AG04449 (cell line): ENCODE measurements around the gene CFAP410.

Experiments used
- CTCF ChIA-PET: fragments of 350-600 bp; formaldehyde crosslinking; extraction: SDS; loops from one replicate; lab custom pipeline; 2021; ENCODE audit warnings: antibody characterized with exemption; lab: Yijun Ruan, JAX
- POLR2A ChIA-PET: fragments of 400-600, 350-600 bp; formaldehyde crosslinking; extraction: SDS; loops from one replicate; lab custom pipeline; 2020; ENCODE audit warnings: antibody characterized with exemption, inconsistent platforms; lab: Yijun Ruan, JAX
- DNase-seq: peaks from one replicate; pipeline ENCODE4 v3.0.0-alpha.2; 2010; ENCODE audit warnings: low read depth, low spot score
- H3K4me3 ChIP-seq: 2 replicates; pipeline ENCODE4 v1.5.1; 2011; ENCODE audit warnings: low read depth, mild to moderate bottlenecking, control low read depth, low read length
- TF ChIP-seq, protein P1 (sequence below): IDR thresholded peaks from one replicate; pipeline ENCODE4 v1.5.1; 2011; ENCODE audit warnings: mild to moderate bottlenecking, moderate library complexity, low read length, control low read depth, inconsistent platforms; ENCODE audit not compliant: insufficient read depth; ENCODE audit errors: missing control alignments

Gene CFAP410

DNA sequence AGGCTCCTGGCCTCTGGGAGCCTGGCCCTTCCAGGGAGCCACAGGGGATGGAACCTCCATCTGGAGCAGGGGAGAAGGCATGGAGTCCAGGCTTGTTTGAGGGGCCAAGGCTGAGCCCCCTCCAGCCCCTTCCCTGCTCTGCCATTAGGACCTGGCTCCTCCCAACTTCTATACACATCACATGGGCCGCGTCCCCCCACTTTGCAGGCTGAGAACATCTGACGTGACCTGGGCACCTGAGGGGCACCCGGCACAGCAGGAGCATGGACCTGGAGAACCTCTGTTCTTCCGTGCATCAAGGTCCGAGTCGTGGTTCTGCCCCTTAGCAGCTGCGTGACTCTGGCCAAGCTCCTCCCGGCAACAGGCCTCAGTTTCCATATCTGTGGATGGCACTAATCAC is 57.4 kb downstream of the CFAP410 start:
- TF ChIP-seq, protein P1, sequence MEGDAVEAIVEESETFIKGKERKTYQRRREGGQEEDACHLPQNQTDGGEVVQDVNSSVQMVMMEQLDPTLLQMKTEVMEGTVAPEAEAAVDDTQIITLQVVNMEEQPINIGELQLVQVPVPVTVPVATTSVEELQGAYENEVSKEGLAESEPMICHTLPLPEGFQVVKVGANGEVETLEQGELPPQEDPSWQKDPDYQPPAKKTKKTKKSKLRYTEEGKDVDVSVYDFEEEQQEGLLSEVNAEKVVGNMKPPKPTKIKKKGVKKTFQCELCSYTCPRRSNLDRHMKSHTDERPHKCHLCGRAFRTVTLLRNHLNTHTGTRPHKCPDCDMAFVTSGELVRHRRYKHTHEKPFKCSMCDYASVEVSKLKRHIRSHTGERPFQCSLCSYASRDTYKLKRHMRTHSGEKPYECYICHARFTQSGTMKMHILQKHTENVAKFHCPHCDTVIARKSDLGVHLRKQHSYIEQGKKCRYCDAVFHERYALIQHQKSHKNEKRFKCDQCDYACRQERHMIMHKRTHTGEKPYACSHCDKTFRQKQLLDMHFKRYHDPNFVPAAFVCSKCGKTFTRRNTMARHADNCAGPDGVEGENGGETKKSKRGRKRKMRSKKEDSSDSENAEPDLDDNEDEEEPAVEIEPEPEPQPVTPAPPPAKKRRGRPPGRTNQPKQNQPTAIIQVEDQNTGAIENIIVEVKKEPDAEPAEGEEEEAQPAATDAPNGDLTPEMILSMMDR = no peak
- H3K4me3 ChIP-seq = no peak overlapping the region
- no peak for DNase-seq
- ChIA-PET CTCF (no interaction called here), POLR2A (no interaction called here)

DNA sequence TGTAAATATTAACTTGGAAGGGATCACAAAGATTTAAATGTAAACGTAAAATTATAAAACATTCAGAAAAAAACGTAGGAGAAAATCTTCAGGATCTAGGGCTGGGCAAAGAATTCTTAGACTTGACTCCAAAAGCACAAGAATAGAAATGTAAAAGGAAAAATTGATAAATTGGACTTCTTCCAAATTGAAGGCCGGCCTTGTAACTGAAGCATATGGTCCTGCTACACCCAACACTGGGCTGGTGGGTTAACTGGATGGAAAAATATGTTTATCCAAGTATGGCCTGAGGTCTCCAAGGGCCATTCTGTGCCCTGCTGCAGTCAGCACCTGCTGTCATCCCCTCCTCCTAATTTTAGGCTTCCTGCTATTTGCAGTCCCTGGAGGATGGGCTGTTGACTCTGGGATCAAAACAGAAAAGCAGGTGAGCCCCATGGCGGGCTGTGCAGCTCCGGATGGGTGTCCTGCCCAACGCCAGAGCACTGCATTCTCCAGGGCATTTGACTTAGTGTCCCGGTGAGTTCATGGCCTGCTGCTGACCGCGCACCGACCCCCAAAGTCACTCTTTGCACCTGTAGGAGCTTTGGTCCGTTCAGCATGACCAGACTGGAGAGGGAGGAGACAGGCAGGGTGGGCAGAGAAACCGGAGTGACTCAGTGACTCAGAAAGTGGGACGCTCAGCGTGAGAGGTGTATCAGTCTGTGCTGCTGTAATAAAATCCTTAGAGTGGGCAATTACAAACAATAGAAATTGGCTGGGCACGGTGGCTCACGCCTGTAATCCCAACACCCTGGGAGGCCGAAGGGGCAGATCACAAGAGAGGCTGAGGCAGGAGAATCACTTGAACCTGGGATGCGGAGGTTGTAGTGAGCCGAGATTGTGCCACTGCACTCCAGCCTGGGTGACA is 59.6 kb downstream of the CFAP410 start:
- no peak overlapping the region for H3K4me3 ChIP-seq
- DNase-seq = no peak
- CTCF ChIA-PET = no interaction called here
- TF ChIP-seq, protein P1 = no peak
- POLR2A ChIA-PET = no interaction called here
